Nucleus accumbens (tissue), 56 donors: Measurements from ENCODE around the gene KMT2E.
"Not testable (repeated sequence)": the region's sequence is repeated elsewhere in the genome, so short reads cannot be mapped to it uniquely, and the experiment has no call there.

Experiments used
- DNase-seq, 56 donors: peaks; one replicate each; lab custom pipeline; 2025; lab: John Stamatoyannopoulos, UW

The KMT2E gene

DNA sequence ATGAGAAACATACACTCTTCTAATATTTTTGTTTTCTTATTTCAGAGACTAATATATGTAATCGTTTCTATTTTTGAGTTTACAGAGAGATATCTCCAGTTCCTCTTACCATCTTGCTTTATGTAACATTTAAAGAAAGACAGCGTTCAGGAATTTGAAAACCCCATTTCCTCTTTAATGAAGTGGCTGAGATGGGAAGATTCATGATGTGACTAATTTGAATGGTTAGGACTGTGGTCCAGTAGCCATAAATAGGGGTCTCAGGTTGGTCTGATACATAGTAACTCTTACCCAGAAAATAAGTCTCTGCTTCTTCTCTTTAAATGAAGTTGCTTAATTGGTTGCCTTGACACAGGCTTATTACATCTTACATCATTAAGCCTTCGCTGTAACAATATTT lies 6.9 kb downstream of the KMT2E start:
- DNase-seq, result no peak

DNA sequence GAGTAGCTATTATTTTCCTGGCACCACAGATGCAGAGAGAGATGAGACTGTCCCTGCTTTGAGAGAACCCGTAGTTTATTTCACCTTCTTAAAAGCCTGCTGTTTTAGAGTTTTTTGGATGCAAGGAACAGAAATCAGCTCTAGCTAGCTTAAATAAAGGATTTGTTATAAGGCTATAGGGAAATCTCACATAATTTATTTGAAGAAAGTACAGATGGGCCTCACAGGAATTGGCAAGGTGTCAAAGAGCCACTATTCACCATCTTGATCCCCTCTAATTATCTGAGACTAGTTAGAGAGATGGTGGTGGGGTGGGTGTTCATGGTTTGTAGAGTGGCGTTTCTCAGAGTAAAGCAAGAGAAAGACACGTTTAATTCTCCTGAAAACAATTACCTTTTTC lies 7.3 kb downstream of the KMT2E start:
- no peak for DNase-seq

- no peak for DNase-seq
These were observed 8.0 kb downstream of the KMT2E start for GRCh38 chr7:105021967-105022366.

DNA sequence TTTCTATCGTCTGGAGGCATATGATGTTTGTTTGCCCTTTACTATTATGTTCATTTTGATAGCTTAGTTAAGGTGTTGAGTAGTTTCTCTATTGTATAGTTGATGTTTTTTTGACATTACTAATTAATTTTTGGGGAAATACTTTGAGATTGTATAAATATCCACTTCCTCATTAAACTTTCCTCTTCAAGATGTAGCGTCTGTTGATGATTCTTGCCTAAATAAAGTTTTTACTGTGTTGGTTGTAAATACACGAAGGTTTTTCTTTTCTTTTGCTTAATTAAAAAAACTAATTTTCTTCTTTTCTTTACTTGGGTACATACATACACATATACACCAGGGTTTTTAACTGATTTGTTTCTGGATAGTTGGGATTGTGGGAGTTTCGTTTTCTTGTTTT lies 8.5 kb downstream of the KMT2E start:
- DNase-seq, result no peak

- no peak for DNase-seq
These were observed 10.7 kb downstream of the KMT2E start for GRCh38 chr7:105024734-105025133.

- no peak for DNase-seq
These were observed 12.7 kb downstream of the KMT2E start for GRCh38 chr7:105026750-105027149.

- no peak for DNase-seq
These were observed 13.3 kb downstream of the KMT2E start for GRCh38 chr7:105027176-105027853.

DNA sequence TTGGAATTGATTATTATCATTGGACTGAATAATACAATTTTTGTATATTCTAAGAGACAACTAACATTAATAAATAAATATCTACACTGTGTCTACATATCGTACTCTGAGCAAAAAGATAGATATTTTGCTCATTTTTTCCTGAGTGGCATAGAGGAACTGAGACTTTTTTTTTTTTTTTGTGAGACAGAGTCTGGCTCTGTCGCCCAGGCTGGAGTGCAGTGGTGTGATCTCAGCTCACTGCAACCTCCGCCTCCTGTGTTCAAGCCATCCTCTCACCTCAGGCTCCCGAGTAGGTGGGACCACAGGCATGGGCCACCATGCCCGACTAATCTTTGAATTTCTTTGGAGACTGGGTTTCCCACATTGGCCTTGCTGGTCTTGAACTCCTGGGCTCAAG lies 14.0 kb downstream of the KMT2E start:
- no peak for DNase-seq

- not testable (repeated sequence) for DNase-seq
These were observed 14.9 kb downstream of the KMT2E start for GRCh38 chr7:105028941-105029340.

DNA sequence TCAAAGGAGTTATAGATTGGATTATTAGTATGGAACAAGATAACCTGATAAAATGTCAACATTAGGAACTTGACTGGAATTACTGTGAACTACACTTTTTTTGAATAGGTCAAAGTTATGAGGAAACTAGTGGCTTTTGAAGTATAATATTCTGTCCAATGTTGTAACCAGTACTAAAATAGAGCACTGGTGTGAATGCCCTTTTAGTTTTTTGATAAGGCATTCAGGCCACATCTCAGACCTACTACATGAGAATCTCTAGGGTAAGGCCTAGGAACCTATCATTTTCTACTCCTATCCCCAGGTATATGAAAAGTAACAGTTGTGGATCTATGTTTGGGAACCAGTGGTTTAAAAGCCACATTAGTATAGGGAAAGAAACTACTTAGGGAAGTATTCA lies 16.4 kb downstream of the KMT2E start:
- no peak for DNase-seq

DNA sequence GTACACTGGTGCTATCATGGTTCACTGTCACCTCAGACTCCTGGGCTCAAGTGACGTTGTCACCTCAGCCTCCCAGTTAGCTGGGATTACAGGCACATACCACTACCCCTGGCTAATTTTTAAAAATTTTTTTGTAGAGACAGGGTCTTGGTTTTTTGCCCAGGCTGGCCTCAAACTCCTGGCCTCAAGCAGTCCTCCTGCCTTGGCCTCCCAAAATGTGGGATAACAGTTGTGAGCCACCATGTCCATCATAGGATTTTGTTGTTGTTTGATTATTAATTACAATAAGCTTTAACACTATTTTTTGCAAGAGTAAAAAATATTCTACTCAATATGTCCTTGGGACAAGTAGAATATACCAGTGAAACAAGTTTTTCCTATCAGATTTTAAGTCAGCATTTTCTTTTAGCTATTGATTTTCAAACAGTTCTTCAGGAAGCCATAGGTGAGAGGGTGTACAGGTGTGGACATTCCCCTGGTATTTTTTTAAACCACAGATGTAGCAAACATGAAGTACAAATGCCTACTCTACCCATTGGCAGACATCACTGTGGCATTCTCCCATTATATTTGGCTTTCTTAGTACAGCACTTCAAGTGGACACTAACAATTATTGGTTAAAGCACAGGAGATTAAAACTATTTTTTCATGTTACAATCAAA lies 18.7 kb downstream of the KMT2E start:
- no peak for DNase-seq

DNA sequence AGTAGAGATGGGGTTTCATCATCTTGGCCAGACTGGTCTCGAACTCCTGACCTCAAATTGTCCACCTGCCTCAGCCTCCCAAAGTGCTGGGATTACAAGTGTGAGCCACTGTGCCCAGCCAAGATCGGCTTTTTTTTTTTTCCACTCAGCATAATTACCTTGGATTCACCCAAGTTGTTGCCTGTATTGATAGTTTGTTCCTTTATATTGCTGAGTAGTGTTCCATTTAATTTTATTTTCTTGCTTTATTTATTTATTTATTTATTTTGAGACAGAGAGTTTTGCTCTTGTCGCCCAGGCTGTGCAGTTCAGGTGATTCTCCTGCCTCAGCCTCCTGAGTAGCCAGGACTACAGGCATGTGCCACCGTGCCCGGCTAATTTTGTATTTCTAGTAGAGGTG lies 21.3 kb downstream of the KMT2E start:
- DNase-seq, result no peak

DNA sequence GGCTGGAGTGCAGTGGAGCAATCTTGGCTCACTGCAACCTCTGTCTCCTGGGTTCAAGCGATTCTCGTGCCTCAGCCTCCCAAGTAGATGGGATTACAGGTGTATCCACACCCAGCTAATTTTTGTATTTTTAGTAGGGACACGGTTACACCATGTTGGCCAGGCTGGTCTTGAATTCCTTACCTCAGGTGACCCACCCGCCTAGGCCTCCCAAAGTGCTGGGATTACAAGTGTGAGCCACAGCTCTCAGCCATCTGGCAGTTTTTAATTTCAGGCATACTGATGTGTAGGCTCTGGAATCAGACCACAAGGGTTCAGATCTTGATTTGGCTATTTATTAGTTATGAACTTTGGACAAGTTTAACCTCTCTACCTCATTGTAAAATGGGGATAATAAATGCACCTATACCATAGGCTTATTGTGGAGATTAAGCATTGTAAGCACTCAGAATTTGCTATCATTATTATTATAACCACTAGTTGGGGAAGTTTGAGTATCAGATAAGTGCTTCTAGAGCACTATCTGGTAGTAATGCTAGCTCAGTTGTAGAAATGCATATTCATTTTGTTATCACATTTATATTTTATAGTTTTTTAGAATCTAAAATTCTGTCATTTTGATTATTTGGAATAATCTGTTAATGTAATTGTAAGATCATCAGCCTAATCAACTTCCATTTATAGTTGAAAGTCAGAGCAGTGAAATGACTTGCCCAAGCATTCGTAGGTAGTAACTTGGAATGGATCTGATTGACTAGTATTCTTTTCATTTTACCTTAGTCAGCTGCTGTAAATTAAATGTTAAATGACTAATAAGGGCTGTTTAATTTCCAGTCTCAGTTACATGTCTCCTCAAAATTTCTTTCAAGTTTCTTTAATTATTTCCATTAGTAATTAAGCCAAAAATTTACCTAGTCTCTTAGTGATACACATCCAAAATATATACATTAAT lies 22.5 kb downstream of the KMT2E start:
- DNase-seq, result no peak

DNA sequence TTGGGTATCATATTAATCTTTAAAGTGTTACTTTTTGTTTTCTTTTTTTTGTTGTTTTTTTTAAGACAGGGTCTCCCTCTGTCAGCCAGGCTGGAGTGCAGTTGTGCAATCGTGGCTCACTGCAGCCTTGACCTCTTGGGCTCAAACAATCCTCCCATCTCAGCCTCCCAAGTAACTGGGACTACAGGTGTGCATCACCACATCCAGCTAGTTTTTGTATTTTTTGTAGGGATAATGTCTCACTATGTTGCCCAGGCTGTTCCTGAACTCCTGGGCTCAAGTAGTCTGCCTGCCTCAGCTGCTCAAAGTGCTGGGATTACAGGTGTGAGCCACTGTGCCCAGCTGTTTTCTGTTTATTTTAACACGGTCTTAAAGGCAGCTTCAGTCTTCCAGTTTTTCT lies 23.3 kb downstream of the KMT2E start:
- DNase-seq, result no peak

- DNase-seq, result no peak
These were observed 30.6 kb downstream of the KMT2E start for GRCh38 chr7:105044449-105045070.

- DNase-seq, result no peak
These were observed 32.4 kb downstream of the KMT2E start for GRCh38 chr7:105046414-105046813.

DNA sequence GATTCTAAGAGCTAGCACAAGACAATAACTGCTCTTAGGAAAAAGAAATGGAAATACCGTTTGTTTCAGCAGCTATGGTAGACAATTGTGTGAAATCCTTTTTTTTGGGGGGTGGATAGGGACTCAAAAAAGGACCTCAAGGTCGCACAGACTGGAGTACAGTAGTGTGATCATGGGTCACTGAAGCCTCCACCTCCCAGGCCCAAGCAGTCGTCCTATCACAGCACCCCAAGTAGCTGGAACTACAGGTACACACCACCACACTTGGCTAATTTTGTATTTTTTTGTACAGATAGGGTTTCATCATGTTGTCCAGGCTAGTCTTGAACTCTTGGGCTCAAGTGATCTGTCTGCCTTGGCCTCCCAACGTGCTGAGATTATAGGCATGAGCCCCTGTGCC lies 33.9 kb downstream of the KMT2E start:
- DNase-seq, result no peak

- DNase-seq, result no peak
These were observed 36.5 kb downstream of the KMT2E start for GRCh38 chr7:105050493-105050892.

- DNase-seq, result not testable (repeated sequence)
These were observed 36.9 kb downstream of the KMT2E start for GRCh38 chr7:105050899-105051298.

DNA sequence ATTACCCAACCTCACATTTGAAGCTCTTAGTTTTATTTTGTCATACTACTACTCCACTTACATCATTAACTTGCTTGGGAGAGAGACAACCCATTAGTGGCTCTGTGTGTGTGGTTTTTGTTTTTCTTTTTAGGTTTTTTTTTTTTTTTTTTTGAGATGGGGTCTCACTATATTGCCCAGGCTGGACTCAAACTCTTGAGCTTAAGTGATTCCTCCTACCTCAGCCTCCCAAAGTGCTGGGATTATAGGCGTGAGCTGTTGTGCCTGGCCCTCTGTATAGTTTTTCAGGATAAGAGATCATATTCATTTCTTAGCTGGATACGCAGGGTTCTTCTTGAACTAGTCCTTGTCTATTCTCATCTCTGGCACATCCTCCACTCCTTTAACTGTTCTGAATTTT lies 41.1 kb downstream of the KMT2E start:
- no peak for DNase-seq

DNA sequence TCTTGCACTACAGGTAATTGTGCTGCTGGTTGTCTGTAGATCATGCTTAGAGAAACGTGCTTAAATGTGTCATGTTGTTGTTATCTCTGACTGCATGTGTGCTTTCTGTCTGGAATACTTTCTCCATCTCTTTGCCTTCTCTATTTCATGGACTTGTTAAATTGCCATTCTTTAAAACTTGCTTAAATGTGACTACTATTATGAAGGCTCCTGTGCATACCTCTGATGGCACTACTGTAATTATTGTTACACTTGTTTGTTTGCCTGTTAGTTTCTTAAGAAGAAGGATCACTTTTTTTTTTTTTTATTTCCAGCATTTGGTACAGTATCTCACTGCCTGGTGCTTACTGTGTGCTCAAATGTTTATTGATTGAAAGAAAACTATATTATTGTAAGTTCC lies 41.6 kb downstream of the KMT2E start:
- DNase-seq, result no peak
